ENCODE data around the gene MESP1.

Gene MESP1

GRCh38 chr15:89758981-89759380, 7.9 kb upstream of the MESP1 start:
- DNase-seq (ENCODE audit: low spot score), result no peak

GRCh38 chr15:89758283-89758682, 7.2 kb upstream of the MESP1 start:
- DNase-seq (ENCODE audit: low spot score), result no peak

GRCh38 chr15:89756897-89757296, 5.8 kb upstream of the MESP1 start:
- DNase-seq (ENCODE audit: low spot score), result no peak

GRCh38 chr15:89755701-89756100, 4.7 kb upstream of the MESP1 start:
- DNase-seq (ENCODE audit: low spot score), result no peak

GRCh38 chr15:89754361-89755154, 3.5 kb upstream of the MESP1 start:
- no peak for DNase-seq (ENCODE audit: low spot score)

- no peak for DNase-seq (ENCODE audit: low spot score)
These were observed 2.8 kb upstream of the MESP1 start for GRCh38 chr15:89753855-89754254.

GRCh38 chr15:89751748-89752147, 699 bp upstream of the MESP1 start:
- no peak for DNase-seq (ENCODE audit: low spot score)

GRCh38 chr15:89749951-89750559, 994 bp downstream of the MESP1 start:
- peak; percentile 22 for DNase-seq (ENCODE audit: low spot score)

- no peak for DNase-seq (ENCODE audit: low spot score)
These were observed 1.5 kb downstream of the MESP1 start for GRCh38 chr15:89749526-89749925.

- DNase-seq (ENCODE audit: low spot score), result no peak
These were observed 2.0 kb downstream of the MESP1 start for GRCh38 chr15:89749054-89749453.

GRCh38 chr15:89747708-89748682, 3.1 kb downstream of the MESP1 start:
- DNase-seq (ENCODE audit: low spot score), result no peak

- no peak for DNase-seq (ENCODE audit: low spot score)
These were observed 4.7 kb downstream of the MESP1 start for GRCh38 chr15:89746386-89746780.

GRCh38 chr15:89745768-89746167, 5.3 kb downstream of the MESP1 start:
- DNase-seq (ENCODE audit: low spot score), result no peak

GRCh38 chr15:89745131-89745530, 5.9 kb downstream of the MESP1 start:
- no peak for DNase-seq (ENCODE audit: low spot score)

GRCh38 chr15:89743594-89743993, 7.5 kb downstream of the MESP1 start:
- DNase-seq (ENCODE audit: low spot score), result no peak

- no peak for DNase-seq (ENCODE audit: low spot score)
These were observed 8.0 kb downstream of the MESP1 start for GRCh38 chr15:89743011-89743410.

- DNase-seq (ENCODE audit: low spot score), result peak; percentile 88
These were observed 10.9 kb downstream of the MESP1 start for GRCh38 chr15:89740137-89740536.

GRCh38 chr15:89735773-89736172, 15.3 kb downstream of the MESP1 start:
- no peak for DNase-seq (ENCODE audit: low spot score)

- no peak for DNase-seq (ENCODE audit: low spot score)
These were observed 18.4 kb downstream of the MESP1 start for GRCh38 chr15:89732451-89733172.

GRCh38 chr15:89731275-89731674, 19.8 kb downstream of the MESP1 start:
- DNase-seq (ENCODE audit: low spot score), result no peak

- no peak for DNase-seq (ENCODE audit: low spot score)
These were observed 22.8 kb downstream of the MESP1 start for GRCh38 chr15:89728254-89728653.

GRCh38 chr15:89725064-89725463, 26.0 kb downstream of the MESP1 start:
- DNase-seq (ENCODE audit: low spot score), result no peak

All from cerebellar cortex (tissue), 1 donor.